IMR-90 (cell line): Measurements from ENCODE around the gene DPYSL3. TPM values are rescaled to one million over a fixed set of nuclear protein-coding genes. Genes with fewer than 3 reads are reported as not detected.

Source experiments
- ATAC-seq: fragments of 200-7000 bp; cut with Tn5 transposase; 2 replicates; pipeline ENCODE4 v1.9.1; 2020; ENCODE audit warnings: low read depth, mild to moderate bottlenecking, moderate library complexity
- BruUV-seq: library from RNA; stranded (reverse); fragments of 400-500 nt; replicated peaks from 2 replicates; lab custom pipeline; 2021; lab: Mats Ljungman, UMichigan
- CTCF ChIA-PET: fragments of 300-600 bp; formaldehyde crosslinking; extraction: SDS; loops from one replicate; lab custom pipeline; 2021; ENCODE audit warnings: antibody characterized with exemption; lab: Yijun Ruan, JAX
- POLR2A ChIA-PET: fragments of 300-600 bp; sonication (Branson Sonifier 250); formaldehyde crosslinking; loops from one replicate; lab custom pipeline; 2022; ENCODE audit warnings: antibody characterized with exemption; ENCODE audit not compliant: unreplicated experiment; lab: Charles Lee
- DNase-seq: peaks from one replicate; pipeline ENCODE4 v3.0.0; 2013
- H2AFZ ChIP-seq: replicated peaks from 2 replicates; pipeline ENCODE3; 2013; ENCODE audit warnings: low read length, mild to moderate bottlenecking; ENCODE audit not compliant: poor library complexity
- H2AK5ac ChIP-seq: 2 replicates; pipeline ENCODE4 v1.6.1; 2013; ENCODE audit warnings: low read depth, low read length, inconsistent platforms
- H2AK9ac ChIP-seq: replicated peaks from 2 replicates; pipeline ENCODE3; 2013; ENCODE audit warnings: mild to moderate bottlenecking, low read depth, low read length, moderate library complexity; ENCODE audit not compliant: poor library complexity
- H2BK120ac ChIP-seq: 2 replicates; pipeline ENCODE4 v1.6.1; 2013; ENCODE audit warnings: low read depth, low read length, inconsistent platforms
- H2BK15ac ChIP-seq: 3 replicates; pipeline ENCODE4 v1.6.1; 2013; ENCODE audit warnings: low read depth, low read length, inconsistent platforms
- H2BK20ac ChIP-seq: 2 replicates; pipeline ENCODE4 v1.6.1; 2013; ENCODE audit warnings: low read depth, mild to moderate bottlenecking, inconsistent platforms, low read length, moderate library complexity
- H2BK5ac ChIP-seq: 2 replicates; pipeline ENCODE4 v1.6.1; 2013; ENCODE audit warnings: mild to moderate bottlenecking, low read depth, low read length, inconsistent platforms; ENCODE audit not compliant: poor library complexity, severe bottlenecking
- H3K14ac ChIP-seq: replicated peaks from 2 replicates; pipeline ENCODE4 v1.6.1; 2013; ENCODE audit warnings: low read depth, low read length, inconsistent platforms
- H3K18ac ChIP-seq: 2 replicates; pipeline ENCODE4 v1.6.1; 2013; ENCODE audit warnings: low read depth, low read length, control low read depth
- H3K23ac ChIP-seq: 2 replicates; pipeline ENCODE4 v1.6.1; 2013; ENCODE audit warnings: low read depth, low read length, inconsistent platforms
- H3K27ac ChIP-seq: 2 replicates; pipeline ENCODE4 v1.5.1; 2013; ENCODE audit warnings: mild to moderate bottlenecking, control low read depth, low read length; ENCODE audit not compliant: insufficient read depth
- H3K27me3 ChIP-seq: 2 replicates; pipeline ENCODE4 v1.6.1; 2013; ENCODE audit warnings: low read length; ENCODE audit not compliant: control insufficient read depth, insufficient read depth
- H3K36me3 ChIP-seq: 2 replicates; pipeline ENCODE4 v1.6.1; 2013; ENCODE audit warnings: low read length, mixed read lengths; ENCODE audit not compliant: control insufficient read depth, insufficient read depth
- H3K4ac ChIP-seq: 2 replicates; pipeline ENCODE4 v1.6.1; 2013; ENCODE audit warnings: low read depth, low read length, inconsistent platforms
- H3K4me1 ChIP-seq: 2 replicates; pipeline ENCODE4 v1.6.1; 2013; ENCODE audit warnings: low read length, mixed read lengths; ENCODE audit not compliant: control insufficient read depth, insufficient read depth
- H3K4me2 ChIP-seq: 2 replicates; pipeline ENCODE4 v1.6.1; 2013; ENCODE audit warnings: low read depth, mild to moderate bottlenecking, control low read depth, low read length, moderate library complexity
- H3K4me3 ChIP-seq: 2 replicates; pipeline ENCODE4 v1.5.1; 2013; ENCODE audit warnings: low read depth, mild to moderate bottlenecking, control low read depth, low read length, moderate library complexity; ENCODE audit not compliant: insufficient read depth
- H3K56ac ChIP-seq: 2 replicates; pipeline ENCODE4 v1.6.1; 2013; ENCODE audit warnings: low read length, inconsistent platforms; ENCODE audit not compliant: insufficient read depth; ENCODE audit errors: extremely low read depth
- H3K79me1 ChIP-seq, 2 experiments: 2 replicates each; pipeline ENCODE4 v1.6.1; 2013; ENCODE audit warnings: low read length in 2 of 2, inconsistent platforms in 1 of 2, low read depth in 1 of 2
- H3K9ac ChIP-seq: 2 replicates; pipeline ENCODE4 v1.6.1; 2013; ENCODE audit warnings: low read depth, low read length, control low read depth
- H3K9me1 ChIP-seq: 2 replicates; pipeline ENCODE4 v1.6.1; 2013; ENCODE audit warnings: low read length, inconsistent platforms; ENCODE audit not compliant: insufficient read depth
- H3K9me3 ChIP-seq: 2 replicates; pipeline ENCODE4 v1.6.1; 2013; ENCODE audit warnings: low read length; ENCODE audit not compliant: control insufficient read depth, insufficient read depth
- H4K20me1 ChIP-seq: 2 replicates; pipeline ENCODE4 v1.6.1; 2013; ENCODE audit warnings: low read length, inconsistent platforms; ENCODE audit not compliant: insufficient read depth
- H4K5ac ChIP-seq: 2 replicates; pipeline ENCODE4 v1.6.1; 2013; ENCODE audit warnings: mild to moderate bottlenecking, low read depth, low read length, control low read depth
- H4K8ac ChIP-seq, 2 experiments: 2 replicates each; pipeline ENCODE4 v1.6.1; 2013; ENCODE audit warnings: low read depth in 2 of 2, low read length in 2 of 2, control low read depth in 1 of 2, inconsistent platforms in 1 of 2
- H4K91ac ChIP-seq: 2 replicates; pipeline ENCODE4 v1.6.1; 2013; ENCODE audit warnings: low read depth, low read length, inconsistent platforms; ENCODE audit not compliant: insufficient read depth
- CEBPB ChIP-seq: IDR thresholded peaks from 2 replicates; pipeline ENCODE4 v1.6.1; 2012; ENCODE audit warnings: low read depth, low read length, improper control_type of control experiment
- MAFK ChIP-seq: IDR thresholded peaks from 2 replicates; pipeline ENCODE4 v1.6.1; 2012; ENCODE audit warnings: low read depth, low read length, improper control_type of control experiment
- NFE2L2 ChIP-seq: fragments of 150-350 bp; IDR thresholded peaks from 2 replicates; pipeline ENCODE4 v1.6.1; 2016; ENCODE audit warnings: low read depth, mild to moderate bottlenecking, low read length
- WGBS, 2 experiments: methylation state at CpG; one replicate each; pipeline versions ENCODE4 v1.1.5 to v1.1.7; 2013; ENCODE audit warnings: missing lambda C conversion rate in 2 of 2; ENCODE audit not compliant: insufficient read length in 1 of 2; ENCODE audit errors: extremely low coverage in 2 of 2; 5-methylcytosine and 5-hydroxymethylcytosine counted together
- dilution Hi-C: fragments of 300-500 bp; cut with HindIII; formaldehyde crosslinking; loops from one replicate; pipeline ENCODE4 v1.14.3; 2018; ENCODE audit warnings: low sequenced_read_pairs; ENCODE audit not compliant: unreplicated experiment
- in situ Hi-C: fragments of 300-500 bp; cut with MboI; formaldehyde crosslinking; loops from 3 replicates; pipeline ENCODE4 v1.14.3; 2019; ENCODE audit warnings: low sequenced_read_pairs, inconsistent platforms, mixed read lengths
- intact Hi-C: fragments of 100-400 bp; cut with micrococcal nuclease; formaldehyde crosslinking; loops from 2 replicates; pipeline ENCODE4 v1.10.0; 2022
- polyA plus RNA-seq, 3 experiments: library from polyadenylated mRNA; depleted of rRNA; stranded (reverse); fragments of >200 nt; gene quantifications; 2 replicates each; pipeline ENCODE4 v1.2.3, GENCODE V29; 2012; ENCODE audit warnings: low replicate concordance in 1 of 3
- total RNA-seq: library from RNA; depleted of rRNA; stranded (reverse); fragments of >200 nt; gene quantifications from 2 replicates; pipeline ENCODE4 v1.2.3, GENCODE V29; 2012

DPYSL3 gene
- total and polyA plus RNA-seq, 2 of the 4 experiments (the other 2 are of a cell fraction): 50.2 to 60.9 TPM

GRCh38 chr5:147557876-147558745, 48.2 kb upstream of the DPYSL3 start:
- CTCF ChIA-PET: interaction anchor here (0.6 to 2.8 kb wide), 13 partner anchors 11 to 334 kb away, joined by 3 to 15 read pairs (median 4); no protein-coding TSS in a partner anchor
- POLR2A ChIA-PET: no interaction called here
- peak overlapping the region; percentile 35; the same call in 1 of the 2 replicates for H3K23ac ChIP-seq
- no peak overlapping the region for H3K56ac ChIP-seq
- H3K36me3 ChIP-seq: no peaks in the 10 kb centered on the region
- no peak overlapping the region for H2AFZ ChIP-seq
- no peak overlapping the region for H4K5ac ChIP-seq
- H2AK5ac ChIP-seq: no peak overlapping the region
- peak overlapping the region; percentile 44; the same call in 1 of the 2 replicates for H3K14ac ChIP-seq
- no peak overlapping the region for H4K91ac ChIP-seq
- H3K18ac ChIP-seq: no peak overlapping the region
- no peaks in the 10 kb centered on the region for H3K79me1 ChIP-seq
- H3K4me1 ChIP-seq: no peaks in the 10 kb centered on the region
- no peak overlapping the region for H4K8ac ChIP-seq
- H3K9ac ChIP-seq: no peak overlapping the region
- no peak overlapping the region for H3K4me2 ChIP-seq
- dilution Hi-C loops: no loop called here
- 0 out of 2 replicates have a peak overlapping the region, but pooled peaks have one; percentile 33 for H2BK20ac ChIP-seq
- 0 out of 2 replicates have a peak overlapping the region, but pooled peaks have one; percentile 2 for H2BK120ac ChIP-seq
- TF ChIP-seq NFE2L2 (no peak), CEBPB (peak; percentile 81), MAFK (no peak)
- H4K20me1 ChIP-seq: no peaks in the 10 kb centered on the region
- no peak overlapping the region for H2BK15ac ChIP-seq
- H3K4ac ChIP-seq: no peak overlapping the region
- ATAC-seq (peak; percentile 12; the same call in 1 of the 2 replicates), DNase-seq (peak; percentile 28)
- WGBS, 2 experiments: no CpG with 5 or more reads among the region's 8 CpGs
- H3K9me3 ChIP-seq: no peaks in the 10 kb centered on the region
- no peak overlapping the region for H3K4me3 ChIP-seq
- H2AK9ac ChIP-seq: no peak overlapping the region
- peaks cover 4% of the 10 kb centered on the region; the same call in 1 of the 2 replicates for H3K9me1 ChIP-seq
- H3K27me3 ChIP-seq: peaks cover 2% of the 10 kb centered on the region
- BruUV-seq: no TSS peak
- H3K27ac ChIP-seq: no peak overlapping the region
- intact Hi-C loops: loop anchor here (2.0 to 5.0 kb wide), 2 partner anchors 93 to 156 kb away; no protein-coding TSS in a partner anchor
- H2BK5ac ChIP-seq: no peak overlapping the region
- in situ Hi-C loops: no loop called here
